ENCODE results near the gene UBALD2.
"Not testable (repeated sequence)": the region's sequence is repeated elsewhere in the genome, so short reads cannot be mapped to it uniquely, and the experiment has no call there.

Gene UBALD2

GRCh38 chr17:76278268-76278908 is 13.2 kb downstream of the UBALD2 start:
- DNase-seq (ENCODE audit: low spot score): no peak

GRCh38 chr17:76278952-76279741 is 14.0 kb downstream of the UBALD2 start:
- DNase-seq (ENCODE audit: low spot score): peak; percentile 90

DNA sequence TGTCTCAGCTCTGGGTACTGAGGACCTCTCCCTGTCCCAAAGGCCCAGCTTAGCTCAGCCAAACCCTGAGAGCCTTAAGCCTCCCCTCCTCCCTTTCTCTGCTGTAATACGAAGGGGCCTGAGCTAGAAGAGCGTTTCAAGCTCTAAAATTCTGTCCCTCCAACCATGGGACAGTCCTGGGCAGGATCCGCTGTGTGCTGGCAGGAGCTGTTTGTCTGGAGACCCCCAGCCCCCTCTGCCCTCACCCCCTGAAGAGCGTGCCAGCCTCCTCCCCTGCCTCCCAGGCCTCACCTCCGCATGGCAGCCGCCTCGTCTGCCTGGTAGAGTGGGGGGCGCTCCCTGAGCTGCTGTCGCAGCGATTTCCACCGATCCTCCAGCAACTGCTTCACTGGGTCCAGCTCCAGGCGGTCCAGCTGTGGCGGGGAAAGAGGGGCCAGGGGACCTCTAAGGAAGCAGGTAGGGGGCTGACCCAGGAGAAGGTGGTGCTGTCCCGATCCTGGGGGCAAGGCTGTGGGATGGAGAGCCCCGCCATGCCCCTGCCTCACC is 14.7 kb downstream of the UBALD2 start:
- no peak for DNase-seq (ENCODE audit: low spot score)

GRCh38 chr17:76280650-76281049 is 15.5 kb downstream of the UBALD2 start:
- no peak for DNase-seq (ENCODE audit: low spot score)

- DNase-seq (ENCODE audit: low spot score): no peak
These were observed 16.6 kb downstream of the UBALD2 start for GRCh38 chr17:76281573-76282371.

GRCh38 chr17:76292567-76292966 is 27.4 kb downstream of the UBALD2 start:
- DNase-seq (ENCODE audit: low spot score): no peak

DNA sequence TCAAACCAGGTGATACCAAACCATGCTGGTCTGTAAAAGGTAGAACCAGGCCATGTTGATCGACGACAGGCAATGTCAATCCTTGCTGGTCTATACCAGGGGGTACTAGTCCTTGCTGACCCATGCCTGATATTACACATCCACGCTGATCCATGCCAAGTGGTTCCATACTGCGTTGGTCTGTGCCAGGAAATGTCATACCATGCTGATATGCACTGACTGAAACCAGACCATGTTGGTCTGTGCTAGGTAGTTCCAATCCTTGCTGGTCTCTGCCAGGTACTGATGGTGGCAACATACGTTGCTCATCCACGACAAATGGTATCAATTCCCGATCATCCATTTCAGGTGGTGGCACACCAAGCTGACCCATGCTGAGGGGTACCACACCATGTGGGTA is 28.0 kb downstream of the UBALD2 start:
- DNase-seq (ENCODE audit: low spot score): no peak

DNA sequence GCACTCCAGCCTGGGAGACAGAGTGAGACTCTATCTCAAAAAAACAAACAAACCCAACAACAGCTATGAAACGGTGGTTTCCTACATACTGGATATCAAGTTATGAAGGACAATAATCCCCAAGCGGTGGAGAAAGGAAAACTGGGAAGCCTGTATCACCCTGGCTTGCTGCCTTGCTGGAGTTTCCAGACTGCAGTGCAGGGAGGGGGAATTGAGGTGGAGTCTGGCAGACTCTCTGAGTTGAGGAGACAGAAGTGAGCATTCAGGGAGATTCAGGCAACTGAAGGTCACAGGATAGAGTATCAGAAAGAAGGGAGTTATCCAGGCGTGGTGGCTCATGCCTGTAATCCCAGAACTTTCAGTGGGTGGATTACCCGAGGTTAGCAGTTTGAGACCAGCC is 31.0 kb downstream of the UBALD2 start:
- no peak for DNase-seq (ENCODE audit: low spot score)

DNA sequence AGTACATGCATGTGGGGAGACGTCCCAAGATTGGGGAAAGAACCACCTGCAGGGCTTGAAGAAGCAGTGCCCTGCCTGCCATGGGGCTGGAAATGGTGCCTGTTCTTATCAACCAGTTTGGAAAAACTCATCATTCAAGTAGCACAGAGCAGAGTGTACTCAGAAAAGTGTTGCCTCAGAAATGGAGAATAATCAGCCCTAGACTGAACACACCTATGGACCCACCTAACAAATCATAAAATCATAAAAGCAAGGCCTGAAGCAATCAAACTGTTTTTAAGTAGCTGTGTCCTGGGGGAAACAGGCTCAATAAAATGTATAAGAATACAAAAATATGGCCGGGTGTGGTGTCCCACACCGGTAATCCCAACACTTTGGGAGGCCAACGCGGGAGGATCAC is 31.7 kb downstream of the UBALD2 start:
- DNase-seq (ENCODE audit: low spot score): no peak

DNA sequence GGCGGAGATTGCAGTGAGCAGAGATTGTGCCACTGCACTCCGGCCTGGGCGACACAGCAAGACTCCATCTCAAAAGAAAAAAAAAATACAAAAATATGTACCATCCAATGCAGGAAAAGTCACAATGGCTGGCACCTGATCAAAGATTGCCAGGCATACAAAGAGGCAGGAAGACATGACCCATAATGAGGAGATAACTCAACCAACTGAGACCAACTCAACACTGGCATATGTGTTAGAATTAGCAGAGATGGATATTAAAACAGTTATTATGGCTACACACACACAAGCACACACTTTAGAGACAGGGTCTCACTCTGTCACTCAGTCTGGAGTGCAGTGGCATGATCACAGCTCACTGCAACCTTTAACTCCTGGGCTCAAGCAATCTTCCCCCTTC is 32.3 kb downstream of the UBALD2 start:
- no peak for DNase-seq (ENCODE audit: low spot score)

DNA sequence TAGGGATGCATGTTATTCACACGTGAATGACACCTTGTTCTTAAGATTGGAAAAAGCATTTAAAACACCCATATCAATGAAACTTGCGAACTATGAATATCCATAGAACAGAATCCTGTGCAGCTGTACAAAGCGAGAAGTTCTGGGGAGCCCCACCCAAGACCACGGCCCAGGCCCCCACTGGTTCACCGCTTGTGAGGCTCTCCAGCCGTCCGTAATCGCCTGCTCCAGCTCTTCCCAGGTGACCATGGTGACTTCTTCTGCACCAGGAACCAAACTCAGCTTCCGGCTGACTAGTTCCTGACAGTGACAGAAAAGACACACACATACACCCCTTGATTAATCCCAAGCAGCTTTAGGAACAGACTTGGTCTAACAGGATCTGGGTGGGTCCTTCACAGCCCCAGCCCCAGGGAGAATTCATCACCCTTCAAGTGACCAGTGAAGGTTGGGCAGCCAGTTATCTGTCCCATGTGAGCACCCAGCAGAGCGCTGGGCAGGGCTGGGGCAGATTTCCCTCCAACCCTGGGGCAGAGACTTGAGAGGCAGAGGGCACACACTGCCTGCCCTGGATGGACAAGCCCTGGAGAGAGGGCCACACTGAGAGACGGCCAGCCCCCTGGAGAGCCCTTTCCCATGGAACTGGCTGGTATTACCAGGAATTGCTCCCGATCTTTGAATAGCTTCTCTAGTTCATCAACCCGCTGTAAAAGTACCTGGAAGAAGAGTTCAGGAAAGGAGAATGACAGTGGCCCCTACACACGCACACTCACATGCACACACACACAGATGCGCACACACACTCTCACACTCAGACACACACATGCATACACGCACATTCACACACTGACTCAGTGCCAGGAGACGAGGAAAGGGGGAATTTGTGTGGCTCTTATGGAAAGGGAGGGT is 39.3 kb downstream of the UBALD2 start:
- no peak for DNase-seq (ENCODE audit: low spot score)

DNA sequence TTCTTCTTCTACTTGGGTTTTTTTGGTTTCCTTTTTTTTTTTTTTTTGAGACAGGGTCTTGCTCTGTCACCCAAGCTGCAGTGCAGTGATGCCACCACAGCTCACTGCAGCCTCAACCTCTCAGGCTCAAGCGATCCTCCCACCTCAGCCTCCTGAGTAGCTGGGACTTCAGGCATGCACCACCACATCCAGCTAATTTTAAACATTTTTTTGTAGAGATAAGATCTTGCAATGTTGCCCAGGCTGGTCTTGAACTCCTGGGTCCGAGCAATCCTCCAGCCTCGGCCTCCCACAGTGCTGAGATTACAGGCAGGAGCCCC is 39.9 kb downstream of the UBALD2 start:
- DNase-seq (ENCODE audit: low spot score): not testable (repeated sequence)

DNA sequence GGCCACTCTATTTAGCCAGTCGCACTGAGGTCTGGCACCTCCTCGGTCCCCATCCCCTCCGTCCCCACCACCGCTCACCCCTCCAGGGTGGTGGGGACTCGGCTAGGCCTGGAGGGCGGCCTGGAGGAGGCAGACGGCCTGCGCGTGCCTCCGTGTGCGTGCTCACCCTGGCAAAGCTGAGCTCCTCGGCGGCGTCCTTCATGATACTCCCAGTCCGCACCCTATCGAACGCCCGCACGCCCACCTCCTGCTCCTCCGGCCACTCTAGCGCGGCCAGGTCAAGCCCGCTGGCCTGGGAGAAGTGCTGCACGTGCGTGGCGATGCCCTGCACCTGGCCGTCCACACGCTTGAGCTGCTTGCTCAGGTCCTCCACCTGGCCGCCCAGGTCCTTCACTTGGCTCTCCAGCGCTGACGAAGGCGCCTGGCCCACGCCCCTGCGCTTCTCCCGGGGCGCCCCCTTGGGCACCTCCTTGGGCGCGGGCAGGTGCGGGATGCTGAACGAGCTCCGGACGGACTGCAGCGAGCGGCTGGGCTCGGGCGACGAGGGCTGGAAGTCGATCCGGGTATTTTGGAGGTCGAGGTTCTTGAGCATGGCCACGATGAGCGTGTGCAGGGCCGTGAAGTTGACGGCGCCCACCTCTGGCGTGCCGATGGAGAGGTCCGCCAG is 42.3 kb downstream of the UBALD2 start:
- DNase-seq (ENCODE audit: low spot score): no peak

- no peak for DNase-seq (ENCODE audit: low spot score)
These were observed 42.8 kb downstream of the UBALD2 start, which contains the start of gene QRICH2 for GRCh38 chr17:76307966-76308338. QRICH2 (minus strand) TSS chr17:76308276; CDS start chr17:76307998, 278 bp downstream.

DNA sequence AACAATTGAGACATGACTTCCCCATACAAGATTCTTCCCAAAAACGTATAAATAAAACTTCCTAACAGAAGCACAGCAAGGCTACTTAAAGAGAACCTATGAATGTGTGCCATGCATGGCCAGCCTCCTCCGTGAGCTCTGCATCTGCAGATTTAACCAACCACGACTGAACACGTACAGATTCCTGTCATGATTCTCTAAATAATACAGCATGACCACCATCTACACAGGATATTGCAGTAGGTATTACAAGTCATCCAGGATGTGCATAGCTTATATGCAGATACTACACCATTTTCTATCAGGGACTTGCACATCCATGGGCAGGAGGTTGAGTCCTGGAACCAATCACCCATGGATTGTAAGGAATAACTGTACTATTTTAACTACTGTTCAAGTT is 44.3 kb downstream of the UBALD2 start:
- DNase-seq (ENCODE audit: low spot score): no peak

DNA sequence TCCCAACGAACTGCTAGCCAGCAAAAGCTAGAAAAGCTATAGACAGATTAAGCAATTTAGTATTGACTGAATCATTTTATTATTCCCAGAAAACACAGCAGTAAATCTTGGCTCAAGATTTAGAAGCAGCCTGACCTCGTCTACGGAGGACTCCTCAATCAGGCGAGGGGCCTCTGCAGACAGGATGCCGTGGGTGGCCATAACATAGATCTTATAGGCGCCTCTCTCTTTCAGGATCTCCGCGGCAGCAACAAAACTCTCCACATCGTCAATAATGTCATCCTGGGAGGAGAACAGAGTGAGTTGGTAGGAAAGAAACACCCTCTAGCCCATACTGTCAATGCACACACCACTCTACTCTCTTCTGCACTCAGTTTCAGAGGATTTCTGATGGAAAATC is 47.6 kb downstream of the UBALD2 start:
- no peak for DNase-seq (ENCODE audit: low spot score)

DNA sequence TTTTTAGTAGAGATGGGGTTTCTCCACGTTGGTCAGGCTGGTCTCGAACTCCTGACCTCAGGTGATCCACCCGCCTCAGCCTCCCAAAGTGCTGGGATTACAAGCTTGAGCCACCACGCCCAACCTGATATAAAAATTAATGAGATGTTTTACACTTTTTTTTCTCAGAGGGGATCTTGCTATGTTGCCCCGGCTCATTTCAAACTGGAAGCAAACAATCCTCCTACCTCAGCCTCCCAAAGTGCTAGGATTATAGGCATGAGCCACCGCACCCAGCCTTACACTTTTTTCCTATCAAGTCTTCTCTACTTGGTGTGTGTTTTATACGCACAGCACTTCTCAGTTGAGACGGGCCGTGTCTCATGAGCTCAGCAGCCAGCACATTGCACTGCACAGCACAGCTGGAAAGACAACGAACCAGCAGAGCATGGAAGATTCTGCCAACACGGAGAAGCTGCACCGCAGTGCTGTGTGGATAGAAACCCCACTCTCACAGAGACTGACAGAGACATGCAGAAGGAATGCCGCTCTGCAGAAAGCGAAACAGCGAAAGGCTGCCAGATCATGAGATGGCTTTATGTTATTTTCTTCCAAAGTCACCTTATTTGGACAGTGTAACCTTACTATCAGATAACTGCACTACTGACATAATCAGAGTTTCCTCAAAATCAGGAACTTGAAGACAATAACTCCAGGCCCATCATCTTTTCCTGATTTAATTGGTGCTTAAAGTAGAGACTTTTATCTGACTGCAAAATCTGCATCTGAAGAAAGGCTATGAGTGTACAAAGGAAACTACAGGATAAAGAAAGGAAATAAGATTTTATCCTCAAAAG is 49.5 kb downstream of the UBALD2 start:
- no peak for DNase-seq (ENCODE audit: low spot score)

DNA sequence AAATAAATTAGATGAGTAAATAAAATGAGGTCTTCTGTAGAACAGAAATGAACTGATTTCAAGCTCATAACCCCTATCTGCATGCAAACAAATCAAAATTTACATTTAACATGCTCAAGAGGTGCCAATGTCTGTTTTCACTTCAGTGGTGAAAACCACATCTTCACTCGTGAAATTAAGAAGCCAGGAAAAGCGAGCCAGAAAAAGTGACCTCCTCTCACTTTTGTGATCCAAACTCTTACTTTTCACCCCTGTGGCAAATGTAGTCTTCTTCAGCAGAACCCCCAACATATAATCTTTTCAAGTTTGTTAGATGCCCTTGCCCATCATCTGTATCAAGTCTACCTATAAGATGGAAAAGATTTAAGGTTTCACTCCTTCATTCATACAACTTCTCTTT is 52.4 kb downstream of the UBALD2 start:
- DNase-seq (ENCODE audit: low spot score): no peak

- DNase-seq (ENCODE audit: low spot score): no peak
These were observed 53.4 kb downstream of the UBALD2 start for GRCh38 chr17:76318586-76318985.

Measured in left forelimb (tissue), 1 donor.